SK-N-SH treated with all-trans-retinoic acid at 6 μM for 48 hours (cell line): Measurements from ENCODE around the gene RS1.

Experiments
- PPARA ChIP-seq: fragments of 250-450 bp; sonication (Bioruptor Pico); IDR thresholded peaks from 2 replicates; pipeline ENCODE4 v1.5.0; 2020; ENCODE audit warnings: mild to moderate bottlenecking, borderline replicate concordance
- RARB ChIP-seq: fragments of 250-450 bp; sonication (Bioruptor Pico); IDR thresholded peaks from 2 replicates; pipeline ENCODE4 v1.8.0; 2021; ENCODE audit warnings: mild to moderate bottlenecking, moderate library complexity
- SNAI2 ChIP-seq: fragments of 250-450 bp; sonication (Bioruptor Pico); IDR thresholded peaks from 2 replicates; pipeline ENCODE4 v1.5.0; 2020; ENCODE audit warnings: mild to moderate bottlenecking, moderate library complexity
- TOX ChIP-seq: fragments of 250-450 bp; sonication (Bioruptor Pico); IDR thresholded peaks from 2 replicates; pipeline ENCODE4 v1.8.0; 2021; ENCODE audit warnings: mild to moderate bottlenecking, moderate library complexity, borderline replicate concordance
- ZFP3 ChIP-seq: fragments of 250-450 bp; sonication (Bioruptor Pico); IDR thresholded peaks from 2 replicates; pipeline ENCODE4 v1.5.0; 2020; ENCODE audit warnings: mild to moderate bottlenecking, moderate library complexity
- ZFP30 ChIP-seq: fragments of 450-650 bp; formaldehyde crosslinking; IDR thresholded peaks from 2 replicates; pipeline ENCODE4 v1.5.0; 2022; ENCODE audit warnings: mild to moderate bottlenecking, moderate library complexity
- ZNF565 ChIP-seq: fragments of 450-650 bp; formaldehyde crosslinking; conservative IDR thresholded peaks from 2 replicates; pipeline ENCODE4 v1.5.0; 2020; ENCODE audit warnings: low read depth, mild to moderate bottlenecking, moderate library complexity
- ZNF70 ChIP-seq: fragments of 450-650 bp; formaldehyde crosslinking; IDR thresholded peaks from 2 replicates; pipeline ENCODE4 v1.5.0; 2020; ENCODE audit warnings: mild to moderate bottlenecking, moderate library complexity
- ZNF8 ChIP-seq: fragments of 450-650 bp; formaldehyde crosslinking; IDR thresholded peaks from 2 replicates; pipeline ENCODE4 v1.5.0; 2020; ENCODE audit warnings: mild to moderate bottlenecking, moderate library complexity
- TF ChIP-seq, protein P1 (sequence below): fragments of 250-450 bp; sonication (Bioruptor Pico); IDR thresholded peaks from 2 replicates; pipeline ENCODE4 v1.5.0; 2020; ENCODE audit warnings: mild to moderate bottlenecking, moderate library complexity

DNA sequence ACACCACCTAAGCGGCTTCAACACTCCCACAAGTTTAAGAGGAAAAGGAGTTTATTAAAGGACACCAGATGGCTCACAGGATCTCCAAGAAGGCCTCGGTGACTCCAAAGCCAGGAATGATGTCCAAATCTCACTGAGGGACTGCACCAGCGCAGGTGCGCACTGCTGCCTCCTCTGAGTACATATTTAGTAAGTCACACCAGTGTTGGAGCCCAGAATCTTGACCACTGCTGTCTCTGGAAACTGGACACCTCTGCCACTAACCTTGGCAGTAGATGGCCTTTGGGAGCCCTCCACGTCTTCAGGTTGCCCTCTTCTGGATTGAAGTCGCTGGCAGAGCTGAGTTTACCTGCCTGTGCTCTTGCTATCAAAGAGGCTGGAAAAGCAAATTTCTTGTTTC is 10.1 kb upstream of the RS1 start:
- TF ChIP-seq ZNF8 (no peak), ZNF565 (no peak), ZFP3 (CRISPR knock-in tag) (no peak), SNAI2 (no peak), PPARA (CRISPR knock-in tag) (no peak), ZFP30 (CRISPR knock-in tag) (no peak), TOX (CRISPR knock-in tag) (no peak), RARB (CRISPR knock-in tag) (no peak), ZNF70 (CRISPR knock-in tag) (no peak)
- TF ChIP-seq, protein P1, sequence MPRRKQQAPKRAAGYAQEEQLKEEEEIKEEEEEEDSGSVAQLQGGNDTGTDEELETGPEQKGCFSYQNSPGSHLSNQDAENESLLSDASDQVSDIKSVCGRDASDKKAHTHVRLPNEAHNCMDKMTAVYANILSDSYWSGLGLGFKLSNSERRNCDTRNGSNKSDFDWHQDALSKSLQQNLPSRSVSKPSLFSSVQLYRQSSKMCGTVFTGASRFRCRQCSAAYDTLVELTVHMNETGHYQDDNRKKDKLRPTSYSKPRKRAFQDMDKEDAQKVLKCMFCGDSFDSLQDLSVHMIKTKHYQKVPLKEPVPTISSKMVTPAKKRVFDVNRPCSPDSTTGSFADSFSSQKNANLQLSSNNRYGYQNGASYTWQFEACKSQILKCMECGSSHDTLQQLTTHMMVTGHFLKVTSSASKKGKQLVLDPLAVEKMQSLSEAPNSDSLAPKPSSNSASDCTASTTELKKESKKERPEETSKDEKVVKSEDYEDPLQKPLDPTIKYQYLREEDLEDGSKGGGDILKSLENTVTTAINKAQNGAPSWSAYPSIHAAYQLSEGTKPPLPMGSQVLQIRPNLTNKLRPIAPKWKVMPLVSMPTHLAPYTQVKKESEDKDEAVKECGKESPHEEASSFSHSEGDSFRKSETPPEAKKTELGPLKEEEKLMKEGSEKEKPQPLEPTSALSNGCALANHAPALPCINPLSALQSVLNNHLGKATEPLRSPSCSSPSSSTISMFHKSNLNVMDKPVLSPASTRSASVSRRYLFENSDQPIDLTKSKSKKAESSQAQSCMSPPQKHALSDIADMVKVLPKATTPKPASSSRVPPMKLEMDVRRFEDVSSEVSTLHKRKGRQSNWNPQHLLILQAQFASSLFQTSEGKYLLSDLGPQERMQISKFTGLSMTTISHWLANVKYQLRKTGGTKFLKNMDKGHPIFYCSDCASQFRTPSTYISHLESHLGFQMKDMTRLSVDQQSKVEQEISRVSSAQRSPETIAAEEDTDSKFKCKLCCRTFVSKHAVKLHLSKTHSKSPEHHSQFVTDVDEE (CRISPR knock-in tag) = no peak
